Heart left ventricle (tissue), 13 donors: ENCODE results near the gene ASRGL1.
"Not testable (repeated sequence)": the region's sequence is repeated elsewhere in the genome, so short reads cannot be mapped to it uniquely, and the experiment has no call there.

Experiments
- POLR2A ChIP-seq, 2 donors: fragments of 450-650 bp; IDR thresholded peaks; one replicate each; pipeline ENCODE4 v1.6.1; 2017; ENCODE audit warnings: antibody characterized with exemption in 2 of 2, mild to moderate bottlenecking in 2 of 2, moderate library complexity in 2 of 2
- TF ChIP-seq, protein P1 (sequence below), 12 donors: fragments of 200-600 bp; sonication (generic) in 4 of 12; IDR thresholded peaks; one replicate each; pipeline versions ENCODE4 v1.5.0 to v1.8.0; 2018 to 2022; ENCODE audit warnings: antibody characterized with exemption in 12 of 12, mild to moderate bottlenecking in 5 of 12
- donor health status: ischemic (EF 13 %, LVEDD 7.1; RV severe dilation, severe dysfunction).
- donor health status: DM: no; HTN: yes; CAD: no.
- donor health status: DM: no; HTN: no; CAD: no.
- donor health status: ischemic (EF 25% LVEDD 6.9; RV normal size, moderate dysfunction).
- donor health status: ischemic (EF 25% LVEDD 5.7; RV mildly dilated, moderate dysfunction).
- donor health status: ischemic (EF 35%, LVEDD 5.7; RV mildly dilated, moderate dysfunction).
- donor health status: nonischemic (EF 11% LVEDD 7.7; RV severe dilation, severe dysfunction).
- donor health status: DM: yes; HTN: yes; CAD: no.
- donor health status: PGD.
- donor health status: ischemic (EF 29% LVEDD 5.4; RV normal size, mild dysfunction).
- donor health status: nonischemic (EF 23%, LVEDD 6.1; RV moderate dilation, normal function).

DNA sequence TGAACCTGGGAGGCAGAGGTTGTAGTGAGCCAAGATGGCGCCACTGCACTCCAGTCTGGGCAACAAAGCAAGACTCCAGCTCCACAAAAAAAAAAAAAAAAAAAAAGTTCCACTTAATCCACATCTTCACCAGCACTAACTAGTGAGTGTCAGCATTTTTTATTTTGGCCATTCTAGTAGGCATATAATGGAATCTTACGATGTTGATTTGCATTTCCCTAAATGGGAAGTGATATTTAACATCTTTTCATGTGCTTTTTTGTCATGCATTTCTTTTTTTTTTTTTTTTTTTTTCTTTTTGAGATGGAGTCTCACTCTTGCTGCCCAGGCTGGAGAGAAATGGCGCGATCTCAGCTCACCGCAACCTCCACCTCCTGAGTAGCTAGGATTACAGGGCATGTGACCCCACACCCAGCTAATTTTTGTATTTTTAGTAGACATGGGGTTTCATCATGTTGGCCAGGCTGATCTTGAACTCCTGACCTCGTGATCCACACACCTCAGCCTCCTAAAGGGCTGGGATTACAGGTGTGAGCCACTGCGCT is 6.5 kb downstream of the ASRGL1 start:
- TF ChIP-seq, protein P1, sequence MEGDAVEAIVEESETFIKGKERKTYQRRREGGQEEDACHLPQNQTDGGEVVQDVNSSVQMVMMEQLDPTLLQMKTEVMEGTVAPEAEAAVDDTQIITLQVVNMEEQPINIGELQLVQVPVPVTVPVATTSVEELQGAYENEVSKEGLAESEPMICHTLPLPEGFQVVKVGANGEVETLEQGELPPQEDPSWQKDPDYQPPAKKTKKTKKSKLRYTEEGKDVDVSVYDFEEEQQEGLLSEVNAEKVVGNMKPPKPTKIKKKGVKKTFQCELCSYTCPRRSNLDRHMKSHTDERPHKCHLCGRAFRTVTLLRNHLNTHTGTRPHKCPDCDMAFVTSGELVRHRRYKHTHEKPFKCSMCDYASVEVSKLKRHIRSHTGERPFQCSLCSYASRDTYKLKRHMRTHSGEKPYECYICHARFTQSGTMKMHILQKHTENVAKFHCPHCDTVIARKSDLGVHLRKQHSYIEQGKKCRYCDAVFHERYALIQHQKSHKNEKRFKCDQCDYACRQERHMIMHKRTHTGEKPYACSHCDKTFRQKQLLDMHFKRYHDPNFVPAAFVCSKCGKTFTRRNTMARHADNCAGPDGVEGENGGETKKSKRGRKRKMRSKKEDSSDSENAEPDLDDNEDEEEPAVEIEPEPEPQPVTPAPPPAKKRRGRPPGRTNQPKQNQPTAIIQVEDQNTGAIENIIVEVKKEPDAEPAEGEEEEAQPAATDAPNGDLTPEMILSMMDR (IDR thresholded peaks at IDR 0.05) = not testable (repeated sequence)
- TF ChIP-seq POLR2A (IDR thresholded peaks at IDR 0.05) = not testable (repeated sequence)
